DND-41 (cell line): ENCODE measurements around the gene PRKRIP1.
"Not testable (repeated sequence)": the region's sequence is repeated elsewhere in the genome, so short reads cannot be mapped to it uniquely, and the experiment has no call there.

ENCODE experiments used
- EZH2 ChIP-seq: IDR thresholded peaks from 3 replicates; pipeline ENCODE4 v1.6.1; 2012; ENCODE audit warnings: borderline replicate concordance, low read depth, mild to moderate bottlenecking, moderate library complexity, low read length, inconsistent platforms; ENCODE audit not compliant: severe bottlenecking
- TF ChIP-seq, protein P1 (sequence below): IDR thresholded peaks from 2 replicates; pipeline ENCODE4 v1.5.1; 2012; ENCODE audit warnings: borderline replicate concordance, low read length, moderate library complexity, mild to moderate bottlenecking; ENCODE audit not compliant: poor library complexity, severe bottlenecking; ENCODE audit errors: extremely low read depth

DNA sequence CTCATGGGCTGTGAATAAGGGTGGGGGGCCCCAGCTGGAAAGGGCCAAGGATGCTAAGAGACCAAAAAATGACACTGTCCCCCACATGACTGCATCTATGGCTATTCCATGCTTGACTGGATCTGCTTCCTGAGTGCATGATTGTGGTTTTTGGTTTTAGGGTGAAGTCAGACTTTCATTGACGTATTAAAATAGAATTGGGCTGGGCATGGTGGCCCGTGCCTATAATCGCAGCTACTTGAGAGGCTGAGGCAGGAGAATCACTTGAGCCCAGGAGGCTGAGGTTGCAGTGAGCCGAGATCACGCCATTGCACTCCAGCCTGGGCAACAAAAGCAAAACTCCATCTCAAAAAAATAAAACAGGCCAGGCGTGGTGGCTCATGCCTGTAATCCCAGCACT lies 12.4 kb downstream of the PRKRIP1 start:
- TF ChIP-seq, protein P1, sequence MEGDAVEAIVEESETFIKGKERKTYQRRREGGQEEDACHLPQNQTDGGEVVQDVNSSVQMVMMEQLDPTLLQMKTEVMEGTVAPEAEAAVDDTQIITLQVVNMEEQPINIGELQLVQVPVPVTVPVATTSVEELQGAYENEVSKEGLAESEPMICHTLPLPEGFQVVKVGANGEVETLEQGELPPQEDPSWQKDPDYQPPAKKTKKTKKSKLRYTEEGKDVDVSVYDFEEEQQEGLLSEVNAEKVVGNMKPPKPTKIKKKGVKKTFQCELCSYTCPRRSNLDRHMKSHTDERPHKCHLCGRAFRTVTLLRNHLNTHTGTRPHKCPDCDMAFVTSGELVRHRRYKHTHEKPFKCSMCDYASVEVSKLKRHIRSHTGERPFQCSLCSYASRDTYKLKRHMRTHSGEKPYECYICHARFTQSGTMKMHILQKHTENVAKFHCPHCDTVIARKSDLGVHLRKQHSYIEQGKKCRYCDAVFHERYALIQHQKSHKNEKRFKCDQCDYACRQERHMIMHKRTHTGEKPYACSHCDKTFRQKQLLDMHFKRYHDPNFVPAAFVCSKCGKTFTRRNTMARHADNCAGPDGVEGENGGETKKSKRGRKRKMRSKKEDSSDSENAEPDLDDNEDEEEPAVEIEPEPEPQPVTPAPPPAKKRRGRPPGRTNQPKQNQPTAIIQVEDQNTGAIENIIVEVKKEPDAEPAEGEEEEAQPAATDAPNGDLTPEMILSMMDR, result not testable (repeated sequence)
- not testable (repeated sequence) for TF ChIP-seq EZH2
